Measurements from ENCODE around the gene PTPRN2. TPM values are rescaled to one million over a fixed set of nuclear protein-coding genes. Genes with fewer than 3 reads are reported as not detected.

Gene PTPRN2
- total RNA-seq, 2 experiments from 2014 or later: 4.7 to 4.8 TPM

- H3K27ac Mint-ChIP-seq: no peak overlapping the region
- CTCF ChIA-PET: no interaction called here
- no peak overlapping the region for H3K4me3 Mint-ChIP-seq
- no peaks in the 10 kb centered on the region for H3K36me3 Mint-ChIP-seq (ENCODE audit: low read depth)
- H3K4me1 Mint-ChIP-seq: no peaks in the 10 kb centered on the region
- peaks cover 9% of the 10 kb centered on the region for H3K9me3 Mint-ChIP-seq
- H3K27me3 Mint-ChIP-seq: no peaks in the 10 kb centered on the region
- POLR2A ChIA-PET: no interaction called here
- DNase-seq: no peak
Measured at GRCh38 chr7:158365267-158365666, 222.4 kb downstream of the PTPRN2 start.

GRCh38 chr7:158364451-158364850 lies 223.2 kb downstream of the PTPRN2 start:
- Mint-ChIP-seq H3K4me1 (no peaks in the 10 kb centered on the region), H3K4me3 (no peak overlapping the region), H3K9me3 (peaks cover 9% of the 10 kb centered on the region), H3K27ac (no peak overlapping the region), H3K27me3 (no peaks in the 10 kb centered on the region), H3K36me3 (ENCODE audit: low read depth) (no peaks in the 10 kb centered on the region)
- no peak for DNase-seq
- ChIA-PET POLR2A (no interaction called here), CTCF (no interaction called here)

DNA sequence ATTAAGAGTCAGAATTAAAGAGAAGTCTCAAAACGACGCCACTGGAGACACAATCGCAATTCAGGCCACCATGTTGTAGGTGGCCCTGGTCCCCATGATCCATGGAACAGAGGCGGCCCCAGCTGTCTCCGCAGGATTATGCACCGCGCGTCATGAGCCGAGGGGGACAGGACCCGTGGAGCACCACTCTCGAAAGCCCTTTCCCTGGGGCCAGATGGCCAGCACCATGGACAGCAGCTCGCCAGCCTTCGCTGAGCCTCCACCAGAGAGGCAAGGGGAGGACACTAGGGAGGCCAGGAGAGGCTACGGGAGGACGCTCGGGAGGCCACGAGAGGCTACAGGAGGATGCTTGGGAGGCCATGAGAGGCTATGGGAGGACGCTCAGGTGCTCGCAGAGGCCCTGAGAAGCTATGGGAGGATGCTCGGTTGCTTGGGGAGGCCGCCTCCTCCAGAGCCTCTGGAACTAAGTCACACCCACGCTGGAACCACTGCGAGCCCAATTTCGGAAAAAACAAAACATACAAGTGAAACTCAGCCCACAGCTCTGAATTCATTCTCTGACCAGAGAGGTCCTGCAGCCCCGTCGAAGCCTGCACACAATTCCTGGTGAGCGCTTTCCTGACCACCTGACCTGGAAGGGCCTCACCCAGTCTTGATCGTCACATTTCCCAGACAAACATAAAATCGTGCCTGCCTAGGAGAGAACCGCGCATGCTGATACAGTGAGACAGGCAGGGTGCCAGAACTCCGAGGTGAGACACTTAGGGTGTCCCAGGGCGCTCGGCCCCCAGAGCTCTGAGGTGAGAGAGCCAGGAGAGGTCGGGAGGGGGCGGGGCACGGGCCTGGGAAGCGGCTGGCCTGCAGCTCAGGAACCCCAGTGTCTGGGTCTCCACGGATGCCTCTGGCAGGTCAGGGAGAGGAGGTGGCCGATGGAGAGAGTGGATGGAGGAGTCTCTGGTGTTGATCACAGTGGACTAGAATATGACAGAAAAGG lies 224.4 kb downstream of the PTPRN2 start:
- Mint-ChIP-seq H3K4me1 (no peaks in the 10 kb centered on the region), H3K27me3 (no peaks in the 10 kb centered on the region), H3K9me3 (peaks cover 9% of the 10 kb centered on the region), H3K36me3 (ENCODE audit: low read depth) (no peaks in the 10 kb centered on the region), H3K4me3 (no peak overlapping the region), H3K27ac (no peak overlapping the region)
- CTCF ChIA-PET: no interaction called here
- DNase-seq: no peak
- POLR2A ChIA-PET: no interaction called here

DNA sequence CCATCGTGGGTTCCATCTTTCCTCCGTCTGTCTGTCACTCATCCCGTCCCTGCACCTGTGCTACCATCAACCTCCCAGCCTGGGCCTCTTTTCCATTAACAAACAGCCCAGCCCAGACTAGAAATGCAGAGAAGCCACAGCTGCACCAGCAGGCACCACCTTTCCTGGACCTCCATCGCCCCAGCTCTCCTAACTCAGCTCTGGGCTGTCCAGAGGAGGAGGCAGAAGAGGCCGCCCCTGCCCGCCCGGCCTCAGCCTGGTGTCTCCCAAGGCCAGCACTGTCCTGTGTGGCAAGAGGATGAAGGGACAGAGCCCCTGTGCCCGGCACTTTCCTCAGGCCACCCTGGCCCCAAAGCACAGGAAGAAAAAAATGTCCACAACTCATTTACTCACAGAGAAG lies 225.6 kb downstream of the PTPRN2 start:
- Mint-ChIP-seq H3K4me1 (no peaks in the 10 kb centered on the region), H3K27me3 (no peaks in the 10 kb centered on the region), H3K36me3 (ENCODE audit: low read depth) (no peaks in the 10 kb centered on the region), H3K9me3 (peaks cover 9% of the 10 kb centered on the region), H3K27ac (no peak overlapping the region), H3K4me3 (no peak overlapping the region)
- DNase-seq: no peak
- POLR2A ChIA-PET: no interaction called here
- CTCF ChIA-PET: no interaction called here

GRCh38 chr7:158361326-158361946 lies 226.2 kb downstream of the PTPRN2 start:
- Mint-ChIP-seq H3K9me3 (peaks cover 9% of the 10 kb centered on the region), H3K36me3 (ENCODE audit: low read depth) (no peaks in the 10 kb centered on the region), H3K4me3 (no peak overlapping the region), H3K4me1 (no peaks in the 10 kb centered on the region), H3K27ac (no peak overlapping the region), H3K27me3 (no peaks in the 10 kb centered on the region)
- POLR2A ChIA-PET: no interaction called here
- CTCF ChIA-PET: no interaction called here
- DNase-seq: no peak

DNA sequence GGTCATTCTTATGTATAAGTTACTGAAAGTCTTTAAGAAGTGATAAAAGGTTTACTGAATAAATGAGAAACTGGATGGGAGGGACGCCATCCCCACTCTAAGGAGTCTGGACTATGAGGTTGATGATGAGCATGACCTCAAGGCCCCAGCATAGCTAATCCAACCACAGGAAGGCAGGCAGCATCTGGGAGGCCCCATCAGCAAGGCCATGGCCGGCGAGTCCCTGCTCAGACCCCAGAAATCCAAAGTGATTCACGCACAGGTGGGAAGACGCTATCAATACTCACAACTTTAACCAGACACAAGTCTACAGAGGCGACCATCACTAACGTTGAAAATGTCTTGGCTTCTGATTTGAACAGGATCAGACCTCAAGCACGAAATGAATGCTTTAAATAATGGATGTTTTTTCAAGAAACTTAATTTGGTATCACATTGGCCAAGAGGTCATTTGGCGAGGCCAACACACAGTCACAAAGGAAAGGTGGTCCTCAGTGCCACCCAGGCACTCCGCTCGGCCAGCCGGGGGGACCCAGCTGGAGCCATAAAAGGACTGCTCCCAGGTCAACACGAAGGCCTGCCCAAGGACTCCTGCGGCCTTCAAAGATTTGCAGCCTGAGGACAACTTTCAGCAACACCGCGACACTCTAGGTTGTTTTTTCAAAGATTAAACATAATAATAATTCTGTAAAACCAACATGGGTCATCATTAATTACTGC lies 228.5 kb downstream of the PTPRN2 start:
- Mint-ChIP-seq H3K27me3 (no peaks in the 10 kb centered on the region), H3K36me3 (ENCODE audit: low read depth) (no peaks in the 10 kb centered on the region), H3K9me3 (peaks cover 3% of the 10 kb centered on the region), H3K4me3 (no peak overlapping the region), H3K4me1 (no peaks in the 10 kb centered on the region), H3K27ac (no peak overlapping the region)
- ChIA-PET CTCF (no interaction called here), POLR2A (no interaction called here)
- no peak for DNase-seq

DNA sequence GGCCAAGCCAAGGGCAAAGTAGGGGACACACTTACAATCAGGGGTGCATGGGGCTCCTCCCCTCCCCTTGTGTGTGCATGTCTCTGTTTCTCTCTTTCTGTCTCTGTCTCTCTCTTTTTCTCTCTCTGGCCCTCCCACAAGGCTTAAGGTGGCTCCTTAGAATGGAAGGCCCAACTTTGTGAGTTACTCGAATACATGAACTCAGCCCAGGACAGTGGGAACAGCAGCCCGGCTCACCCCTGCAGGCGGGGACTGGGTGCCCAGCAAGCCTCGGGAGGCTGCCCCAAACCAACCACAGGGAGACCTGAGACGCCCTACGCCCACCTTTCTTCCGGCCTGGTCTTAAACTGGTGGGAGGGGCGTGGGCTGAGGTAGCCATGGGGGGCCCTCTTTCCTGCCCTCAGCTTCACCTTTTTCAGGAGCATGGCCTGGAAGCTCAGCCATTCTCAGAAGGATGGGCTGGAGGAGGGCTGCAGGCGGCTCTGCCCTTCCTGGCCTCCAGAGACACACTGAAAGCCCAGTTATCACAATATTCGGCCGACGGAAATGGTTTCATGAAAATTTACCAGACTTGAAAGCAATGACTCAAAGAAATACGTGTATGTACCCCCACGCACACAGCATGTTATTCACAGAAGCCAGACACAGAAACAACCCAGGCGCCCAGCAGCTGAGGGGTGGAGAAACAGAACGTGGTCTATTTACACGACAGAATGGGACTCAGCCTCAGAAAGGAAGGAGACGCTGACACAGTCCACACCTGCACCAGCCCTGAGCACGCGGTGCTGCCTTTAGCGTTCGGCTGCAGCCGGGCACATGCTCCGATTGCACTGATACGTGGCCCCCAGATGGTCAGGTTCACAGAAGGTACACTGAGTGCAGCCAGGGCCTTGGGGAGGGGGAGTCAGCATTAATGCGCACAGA lies 229.5 kb downstream of the PTPRN2 start:
- no peak for DNase-seq
- H3K9me3 Mint-ChIP-seq: peaks cover 3% of the 10 kb centered on the region
- no peaks in the 10 kb centered on the region for H3K4me1 Mint-ChIP-seq
- POLR2A ChIA-PET: no interaction called here
- no peaks in the 10 kb centered on the region for H3K36me3 Mint-ChIP-seq (ENCODE audit: low read depth)
- no peak overlapping the region for H3K4me3 Mint-ChIP-seq
- H3K27ac Mint-ChIP-seq: no peak overlapping the region
- CTCF ChIA-PET: no interaction called here
- H3K27me3 Mint-ChIP-seq: no peaks in the 10 kb centered on the region

GRCh38 chr7:158357106-158357897 lies 230.3 kb downstream of the PTPRN2 start:
- POLR2A ChIA-PET: no interaction called here
- CTCF ChIA-PET: no interaction called here

GRCh38 chr7:158356454-158356853 lies 231.2 kb downstream of the PTPRN2 start:
- Mint-ChIP-seq H3K27ac (no peak overlapping the region), H3K27me3 (no peaks in the 10 kb centered on the region), H3K9me3 (peaks cover 3% of the 10 kb centered on the region), H3K4me1 (no peaks in the 10 kb centered on the region), H3K4me3 (no peak overlapping the region), H3K36me3 (ENCODE audit: low read depth) (no peaks in the 10 kb centered on the region)
- CTCF ChIA-PET: no interaction called here
- POLR2A ChIA-PET: no interaction called here
- no peak for DNase-seq

More at GRCh38 chr7:158357106-158357897, 230.3 kb downstream of the PTPRN2 start:
- no peak overlapping the region for H3K4me3 Mint-ChIP-seq
- no peaks in the 10 kb centered on the region for H3K27me3 Mint-ChIP-seq
- H3K27ac Mint-ChIP-seq: no peak overlapping the region
- no peak for DNase-seq
- H3K4me1 Mint-ChIP-seq: no peaks in the 10 kb centered on the region
- H3K36me3 Mint-ChIP-seq (ENCODE audit: low read depth): no peaks in the 10 kb centered on the region
- peaks cover 3% of the 10 kb centered on the region for H3K9me3 Mint-ChIP-seq

GRCh38 chr7:158355456-158356065 lies 232.1 kb downstream of the PTPRN2 start:
- Mint-ChIP-seq H3K27ac (no peak overlapping the region), H3K4me1 (no peaks in the 10 kb centered on the region), H3K4me3 (no peak overlapping the region), H3K9me3 (no peaks in the 10 kb centered on the region), H3K36me3 (ENCODE audit: low read depth) (no peaks in the 10 kb centered on the region), H3K27me3 (no peaks in the 10 kb centered on the region)
- no peak for DNase-seq
- ChIA-PET CTCF (interaction anchor here (1.2 kb wide), 1 partner anchor 958 kb away, joined by 4 read pairs; no protein-coding TSS in a partner anchor), POLR2A (no interaction called here)

DNA sequence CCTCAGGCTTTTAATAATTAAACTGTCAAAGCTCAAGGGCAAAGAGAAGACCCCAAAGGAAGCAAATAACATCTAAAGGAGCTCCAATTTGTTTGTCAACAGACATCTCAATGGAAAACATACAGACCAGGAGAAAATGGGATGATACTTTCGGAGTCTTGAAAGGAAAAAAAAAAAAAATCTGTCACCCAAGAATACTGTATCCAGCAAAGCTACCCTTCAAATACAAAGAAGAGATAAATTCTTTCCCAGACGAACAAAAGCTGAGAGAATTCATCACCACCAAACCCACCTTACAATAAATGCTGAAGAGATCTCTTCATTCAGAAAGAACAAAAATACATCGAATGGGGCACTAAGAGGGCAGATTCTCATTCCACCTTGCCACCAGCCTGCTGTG lies 232.8 kb downstream of the PTPRN2 start:
- Mint-ChIP-seq H3K4me3 (no peak overlapping the region), H3K27me3 (no peaks in the 10 kb centered on the region), H3K9me3 (no peaks in the 10 kb centered on the region), H3K36me3 (ENCODE audit: low read depth) (no peaks in the 10 kb centered on the region), H3K27ac (no peak overlapping the region), H3K4me1 (no peaks in the 10 kb centered on the region)
- ChIA-PET CTCF (interaction anchor here (1.0 to 1.2 kb wide), 3 partner anchors 13 to 957 kb away, joined by 3 to 4 read pairs (median 3); no protein-coding TSS in a partner anchor), POLR2A (no interaction called here)
- DNase-seq: no peak
